Renal cortex interstitium (tissue), 15 donors: ENCODE results near the gene SLC1A5. TPM values are rescaled to one million over a fixed set of nuclear protein-coding genes. Genes with fewer than 3 reads are reported as not detected.
"Not testable (repeated sequence)": the region's sequence is repeated elsewhere in the genome, so short reads cannot be mapped to it uniquely, and the experiment has no call there.

Source experiments
- DNase-seq, 11 donors: peaks; one replicate each; pipeline ENCODE4 v3.0.0-alpha.2; 2013; ENCODE audit warnings: low read depth in 9 of 11, low spot score in 4 of 11; ENCODE audit errors: extremely low read depth in 1 of 11
- long read RNA-seq, 16 experiments: transcript quantifications; one replicate each; lab custom pipeline, GENCODE V29; 2026
- polyA plus RNA-seq, 3 donors: library from polyadenylated mRNA; unstranded; fragments of 120-200 nt; gene quantifications; one replicate each; pipeline ENCODE4 v1.2.1, GENCODE V29; 2013; ENCODE audit not compliant: insufficient read length in 3 of 3

The SLC1A5 gene
- 10 to 100 TPM; 42.0 to 48.3 (median 47.6) TPM for polyA plus RNA-seq
- long read RNA-seq, donor 1, transcript SLC1A5-203 (8 exons, 2,882 nt) = major isoform, 10 of 47 reads
- long read RNA-seq, donor 1, partial matches to known transcripts = 37 of 47 reads
- long read RNA-seq, donor 1, other reads (novel, unspliced or antisense) = 0 of 47 reads
- long read RNA-seq, donor 2, transcript SLC1A5-203 (8 exons, 2,882 nt) = major isoform, 8 of 9 reads
- long read RNA-seq, donor 2, partial matches to known transcripts = 0 of 9 reads
- long read RNA-seq, donor 2, other reads (novel, unspliced or antisense) = 0 of 9 reads
- long read RNA-seq, donor 3, transcript SLC1A5-203 (8 exons, 2,882 nt) = major isoform, 17 of 51 reads
- long read RNA-seq, donor 3, partial matches to known transcripts = 32 of 51 reads
- long read RNA-seq, donor 3, other reads (novel, unspliced or antisense) = 0 of 51 reads
- long read RNA-seq, donor 4, transcript SLC1A5-203 (8 exons, 2,882 nt) = major isoform, 14 of 24 reads
- long read RNA-seq, donor 4, partial matches to known transcripts = 10 of 24 reads
- long read RNA-seq, donor 4, other reads (novel, unspliced or antisense) = 0 of 24 reads
- long read RNA-seq, donor 5, transcript SLC1A5-203 (8 exons, 2,882 nt) = major isoform, 15 of 68 reads
- long read RNA-seq, donor 5, partial matches to known transcripts = 53 of 68 reads
- long read RNA-seq, donor 5, other reads (novel, unspliced or antisense) = 0 of 68 reads
- long read RNA-seq, donor 6, transcript SLC1A5-203 (8 exons, 2,882 nt) = major isoform, 10 of 11 reads
- long read RNA-seq, donor 6, partial matches to known transcripts = 0 of 11 reads
- long read RNA-seq, donor 6, other reads (novel, unspliced or antisense) = 0 of 11 reads
- long read RNA-seq, donor 7, transcript SLC1A5-203 (8 exons, 2,882 nt) = major isoform, 16 of 19 reads
- long read RNA-seq, donor 7, partial matches to known transcripts = 0 of 19 reads
- long read RNA-seq, donor 7, other reads (novel, unspliced or antisense) = 0 of 19 reads
- long read RNA-seq, donor 8, transcript SLC1A5-203 (8 exons, 2,882 nt) = major isoform, 21 of 21 reads
- long read RNA-seq, donor 8, partial matches to known transcripts = 0 of 21 reads
- long read RNA-seq, donor 8, other reads (novel, unspliced or antisense) = 0 of 21 reads
- long read RNA-seq, donor 9, transcript SLC1A5-203 (8 exons, 2,882 nt) = major isoform, 12 of 12 reads
- long read RNA-seq, donor 9, partial matches to known transcripts = 0 of 12 reads
- long read RNA-seq, donor 9, other reads (novel, unspliced or antisense) = 0 of 12 reads
- long read RNA-seq, donor 10, transcript SLC1A5-203 (8 exons, 2,882 nt) = major isoform, 5 of 7 reads
- long read RNA-seq, donor 10, partial matches to known transcripts = 0 of 7 reads
- long read RNA-seq, donor 10, other reads (novel, unspliced or antisense) = 0 of 7 reads
- long read RNA-seq, donor 11, transcript SLC1A5-203 (8 exons, 2,882 nt) = major isoform, 7 of 23 reads
- long read RNA-seq, donor 11, partial matches to known transcripts = 15 of 23 reads
- long read RNA-seq, donor 11, other reads (novel, unspliced or antisense) = 0 of 23 reads
- long read RNA-seq, donor 12, partial matches to known transcripts = 15 of 18 reads
- long read RNA-seq, donor 12, other reads (novel, unspliced or antisense) = 0 of 18 reads
- long read RNA-seq, donor 13, transcript SLC1A5-203 (8 exons, 2,882 nt) = major isoform, 25 of 61 reads
- long read RNA-seq, donor 13, partial matches to known transcripts = 35 of 61 reads
- long read RNA-seq, donor 13, other reads (novel, unspliced or antisense) = 0 of 61 reads
- long read RNA-seq, donor 14, transcript SLC1A5-203 (8 exons, 2,882 nt) = major isoform, 5 of 5 reads
- long read RNA-seq, donor 14, partial matches to known transcripts = 0 of 5 reads
- long read RNA-seq, donor 14, other reads (novel, unspliced or antisense) = 0 of 5 reads
- long read RNA-seq, donor 15, transcript SLC1A5-203 (8 exons, 2,882 nt) = major isoform, 6 of 13 reads
- long read RNA-seq, donor 15, partial matches to known transcripts = 7 of 13 reads
- long read RNA-seq, donor 15, other reads (novel, unspliced or antisense) = 0 of 13 reads
- long read RNA-seq, donor 16, transcript SLC1A5-203 (8 exons, 2,882 nt) = major isoform, 23 of 46 reads
- long read RNA-seq, donor 16, partial matches to known transcripts = 21 of 46 reads
- long read RNA-seq, donor 16, other reads (novel, unspliced or antisense) = 0 of 46 reads

- peak in 10 of 11 donors; percentile 71 to 91 (median 87) for DNase-seq
These were observed at the start of gene SLC1A5 for GRCh38 chr19:46788262-46788967. Gene SLC1A5, minus strand, starts transcription at chr19:46788594. Its CDS starts 629 bp downstream, at chr19:46787965.

GRCh38 chr19:46838160-46838559 is 49.8 kb upstream of the SLC1A5 start:
- no peak for DNase-seq

DNA sequence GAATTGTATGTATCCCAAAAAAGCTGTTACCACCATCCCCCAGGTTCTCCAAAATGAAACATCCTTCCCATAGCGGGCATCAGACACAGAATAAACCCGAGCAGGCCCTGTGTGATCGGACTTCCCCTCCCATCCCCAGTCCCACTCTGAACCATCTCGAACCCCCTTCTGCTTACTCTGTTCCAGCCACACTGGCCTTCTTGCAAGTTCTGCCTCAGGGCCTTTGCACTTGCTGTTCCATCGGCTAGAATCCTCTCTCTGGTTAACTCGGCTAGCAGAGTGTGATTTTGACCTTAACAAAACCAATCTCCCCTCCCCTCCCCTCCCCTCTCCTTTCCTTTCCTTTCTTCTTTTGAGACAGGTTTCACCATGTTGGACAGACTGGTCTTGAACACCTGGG is 46.6 kb upstream of the SLC1A5 start:
- no peak for DNase-seq

- no peak for DNase-seq
These were observed 45.7 kb upstream of the SLC1A5 start for GRCh38 chr19:46834121-46834520.

DNA sequence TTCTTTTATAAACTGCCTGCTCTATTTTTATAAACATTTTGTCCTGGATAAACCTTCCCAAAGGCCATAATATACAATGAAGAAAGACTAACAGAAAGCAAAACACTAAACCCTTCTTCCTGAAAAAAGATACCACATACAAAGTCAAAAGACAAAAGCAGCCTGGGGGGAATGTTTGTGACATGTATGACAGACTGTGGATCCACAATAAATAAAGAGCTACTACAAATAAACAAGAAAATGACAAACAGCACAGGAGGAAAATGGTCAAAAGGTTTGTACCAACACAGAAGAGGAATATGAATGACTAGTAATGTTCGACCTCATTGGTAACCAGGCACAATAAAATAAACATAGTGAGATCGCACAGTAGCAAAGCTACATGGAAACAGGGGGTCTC is 42.5 kb upstream of the SLC1A5 start:
- DNase-seq = no peak

GRCh38 chr19:46828484-46828883 is 40.1 kb upstream of the SLC1A5 start:
- no peak for DNase-seq

DNA sequence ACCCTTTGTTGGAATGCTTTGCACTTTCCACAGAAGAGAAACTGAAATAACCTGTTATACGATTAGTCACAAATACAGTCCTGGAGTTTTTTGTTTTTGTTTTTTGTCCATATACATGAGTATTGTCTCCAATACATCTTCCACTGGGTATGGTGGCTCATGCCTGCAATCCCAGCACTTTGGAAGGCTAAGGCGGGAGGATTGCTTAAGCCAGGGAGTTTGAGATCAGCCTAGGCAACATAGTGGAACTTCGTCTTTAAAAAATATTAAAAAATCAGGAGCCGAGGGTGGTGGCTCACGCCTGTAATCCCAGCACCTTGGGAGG is 37.3 kb upstream of the SLC1A5 start:
- no peak for DNase-seq

GRCh38 chr19:46824890-46825730 is 36.7 kb upstream of the SLC1A5 start:
- DNase-seq = no peak

DNA sequence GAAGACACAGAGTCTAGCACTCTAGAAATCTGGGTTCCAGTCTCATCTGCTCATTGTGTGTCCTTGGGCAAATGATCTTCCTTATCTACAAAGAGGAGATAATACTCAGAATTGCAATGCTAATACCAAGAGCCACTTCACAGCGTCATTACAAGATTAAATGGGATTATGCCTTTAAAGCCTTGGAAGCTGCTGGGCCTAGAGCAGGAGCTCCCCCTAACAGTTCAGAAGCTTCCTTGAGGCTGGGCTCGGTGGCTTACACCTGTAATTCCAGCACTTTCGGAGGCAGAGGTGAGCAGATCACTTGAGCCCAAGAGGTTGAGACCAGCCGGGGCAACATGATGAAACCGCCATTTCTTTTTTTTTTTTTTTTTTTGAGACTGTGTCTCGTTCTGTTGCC is 34.7 kb upstream of the SLC1A5 start:
- DNase-seq = no peak

GRCh38 chr19:46822410-46822787 is 34.0 kb upstream of the SLC1A5 start:
- DNase-seq = not testable (repeated sequence)

DNA sequence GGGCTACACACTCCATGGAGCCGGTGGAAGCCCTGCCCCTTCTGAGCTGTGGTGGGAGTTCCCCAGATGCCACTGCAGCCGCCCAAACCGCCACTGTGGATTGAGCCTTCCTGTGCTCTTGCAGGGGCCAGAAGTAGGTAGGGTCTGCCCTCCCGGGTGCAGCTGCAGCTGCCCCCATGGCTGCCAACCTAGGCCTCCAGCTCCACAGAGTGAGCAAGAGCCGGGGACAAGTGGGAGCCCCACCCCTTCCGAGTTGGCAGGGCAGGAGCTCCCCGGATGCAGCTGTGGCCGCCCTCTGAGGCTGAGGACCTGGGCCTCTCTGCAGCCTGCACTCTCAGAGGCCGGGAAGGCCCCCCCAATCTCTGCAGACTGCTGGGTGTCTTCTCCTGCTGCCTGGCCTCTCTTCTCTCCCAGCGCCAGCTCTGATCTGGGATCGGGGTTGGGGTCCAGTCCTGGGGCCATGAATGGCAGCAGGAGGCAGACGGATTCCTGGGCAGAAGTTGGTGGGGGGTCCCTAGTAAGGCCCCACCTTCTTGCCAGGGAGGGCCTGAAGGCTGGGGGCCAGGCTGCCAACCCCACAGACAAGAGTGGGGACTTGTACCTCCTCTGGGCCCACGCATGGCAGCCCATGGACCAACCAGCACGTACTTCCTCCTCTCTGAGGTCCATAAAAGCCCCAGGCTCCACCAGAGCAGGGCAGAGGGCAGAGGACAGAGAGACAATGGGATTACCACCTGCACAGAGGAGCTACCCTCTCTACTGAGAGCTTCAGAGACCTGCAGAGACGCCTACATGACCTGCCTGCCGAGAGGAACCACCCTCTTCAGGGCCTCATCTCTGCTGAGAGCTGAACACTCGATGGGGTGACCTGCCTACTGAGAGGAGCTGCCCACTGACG is 33.4 kb upstream of the SLC1A5 start:
- no peak for DNase-seq

GRCh38 chr19:46818812-46819211 is 30.4 kb upstream of the SLC1A5 start:
- no peak for DNase-seq

DNA sequence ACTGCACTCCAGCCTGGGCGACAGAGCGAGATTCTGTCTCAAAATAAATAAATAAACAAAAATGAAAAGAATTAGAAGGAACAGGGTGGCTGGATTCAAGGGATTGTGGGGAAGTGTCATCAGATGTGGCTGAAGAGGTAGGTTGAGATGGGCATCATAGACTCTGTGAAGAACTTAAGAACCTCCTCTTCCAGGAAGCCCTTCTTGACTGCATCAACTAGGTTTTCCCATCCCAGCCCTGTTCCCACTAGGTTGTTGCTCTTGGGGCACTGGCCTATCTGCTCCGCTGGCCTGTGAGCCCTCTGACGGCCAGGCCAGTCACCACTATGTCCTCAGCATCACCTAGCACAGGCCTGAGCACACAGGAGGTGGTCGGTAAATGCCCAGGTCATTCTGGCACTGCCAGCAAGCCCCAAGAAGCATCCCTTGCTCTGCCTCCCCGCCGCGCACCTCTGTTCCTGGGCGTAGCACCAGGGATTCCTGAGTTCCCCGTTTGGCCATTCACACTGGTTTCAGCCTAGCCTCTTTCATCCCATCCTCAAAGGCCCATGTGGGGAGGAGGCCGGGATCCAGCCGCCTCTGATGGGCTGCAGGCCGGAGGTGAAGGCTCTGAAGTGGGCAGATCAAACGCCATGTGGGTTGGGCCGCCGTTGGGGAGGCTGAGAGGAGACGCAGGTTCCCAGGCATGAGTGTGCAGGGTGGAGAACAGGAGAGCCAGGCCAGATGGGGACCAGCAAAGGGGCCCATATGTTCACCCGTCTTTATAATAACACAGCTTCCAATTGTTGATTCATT is 27.6 kb upstream of the SLC1A5 start:
- DNase-seq = no peak

DNA sequence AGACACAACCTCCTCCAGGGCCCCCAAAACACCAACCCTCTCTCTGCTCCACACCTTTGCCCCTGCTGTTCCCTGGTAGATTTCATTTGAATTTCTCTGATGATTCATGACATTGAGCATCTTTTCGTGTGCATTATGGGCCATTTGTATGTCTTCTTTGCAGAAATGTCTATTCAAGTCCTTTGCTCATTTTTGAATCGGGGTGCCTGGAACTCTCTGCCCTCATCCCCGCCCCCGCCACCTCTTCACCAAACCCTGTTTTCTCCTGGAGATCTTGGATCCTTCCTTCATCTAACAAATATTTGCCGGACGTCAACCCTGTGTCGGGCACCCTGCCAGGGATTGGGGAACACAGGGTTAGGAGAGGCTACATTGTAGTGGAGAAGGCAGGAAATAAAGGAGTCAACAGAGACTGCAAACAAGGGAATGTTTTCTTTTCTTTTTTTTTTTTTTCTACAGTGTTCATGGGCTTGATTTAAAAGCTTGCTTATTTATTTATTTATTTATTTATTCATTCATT is 25.5 kb upstream of the SLC1A5 start:
- DNase-seq = peak in 5 of 11 donors; percentile 37 to 79 (median 59)
